Hepatocyte (in vitro differentiated cells): Measurements from ENCODE around the gene LSR.

Experiments used
- CTCF ChIP-seq: fragments of 200-600 bp; sonication (generic); IDR thresholded peaks from 2 replicates; pipeline ENCODE4 v1.5.1; 2016; ENCODE audit warnings: antibody characterized with exemption, mild to moderate bottlenecking; ENCODE audit not compliant: poor library complexity
- EZH2 ChIP-seq: fragments of 200-600 bp; sonication (generic); IDR thresholded peaks from 2 replicates; pipeline ENCODE4 v1.6.1; 2016; ENCODE audit warnings: antibody characterized with exemption, mild to moderate bottlenecking, borderline replicate concordance
- EZH2phosphoT487 ChIP-seq: fragments of 200-600 bp; sonication (generic); IDR thresholded peaks from one replicate; pipeline ENCODE4 v1.6.1; 2018; ENCODE audit warnings: antibody characterized with exemption, mild to moderate bottlenecking, low read depth, moderate library complexity; ENCODE audit not compliant: unreplicated experiment, severe bottlenecking

- no peak for TF ChIP-seq EZH2
- TF ChIP-seq CTCF: no peak
- TF ChIP-seq EZH2phosphoT487: no peak
Observed at GRCh38 chr19:35208121-35208520, 40.7 kb upstream of the LSR start.
